IPS DF 19.7 (cell line): ENCODE measurements around the gene TNFSF15.

Experiments
- DNase-seq: peaks from one replicate; pipeline ENCODE4 v3.0.0-alpha.2; 2013; ENCODE audit warnings: low read depth, low spot score

TNFSF15 gene

DNA sequence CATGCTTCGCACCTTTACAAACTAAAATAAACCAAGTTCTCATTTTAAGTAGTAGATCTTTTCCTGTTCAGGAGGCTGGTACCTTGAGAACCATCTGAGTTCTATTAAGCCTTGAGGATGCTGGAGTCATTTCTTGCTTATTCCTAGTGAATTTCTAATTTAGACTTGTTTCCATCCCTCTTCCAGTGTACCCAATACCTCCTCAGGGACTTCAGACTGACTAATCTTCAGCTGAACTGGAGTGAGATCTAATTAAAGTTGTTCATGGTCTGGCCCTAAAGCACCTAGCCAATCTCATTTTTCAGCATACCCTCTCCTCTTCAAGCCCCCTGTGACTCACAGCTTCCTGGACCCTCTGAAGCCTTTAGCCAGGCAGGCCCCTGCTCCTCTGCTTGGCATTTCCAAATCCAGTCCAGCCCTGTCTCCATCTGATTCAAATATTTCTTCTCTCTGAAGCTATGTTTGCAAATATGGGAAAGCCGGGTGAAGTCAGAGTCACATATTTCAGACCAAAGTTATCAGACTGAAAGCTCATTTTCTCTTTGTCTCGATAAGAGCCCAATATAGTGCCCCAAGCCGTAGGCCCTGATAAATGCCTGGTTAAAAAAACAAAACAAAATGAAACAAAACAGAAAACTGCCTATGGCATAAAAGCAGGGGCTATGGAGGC is 19.4 kb upstream of the TNFSF15 start:
- no peak for DNase-seq

DNA sequence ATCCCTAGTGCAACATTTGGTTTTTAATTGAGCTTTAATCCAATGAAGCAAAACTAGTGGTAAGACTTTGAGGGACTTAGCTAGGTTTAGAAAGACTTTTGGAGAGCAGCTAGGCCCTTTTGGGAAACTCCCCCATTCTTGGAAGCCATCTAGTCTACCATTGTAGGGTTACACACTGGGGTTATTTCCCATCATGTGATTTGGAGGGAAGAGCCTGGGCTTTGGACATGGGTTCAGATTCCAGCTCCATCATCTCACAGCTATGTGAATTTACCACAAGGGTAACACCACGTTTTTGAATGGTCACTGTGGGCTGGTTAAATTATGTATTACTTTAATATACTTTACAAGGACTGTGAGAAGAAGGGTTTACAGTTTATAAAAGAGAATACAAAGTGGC is 18.3 kb upstream of the TNFSF15 start:
- DNase-seq: no peak

GRCh38 chr9:114823441-114823840 is 17.6 kb upstream of the TNFSF15 start:
- no peak for DNase-seq

- DNase-seq: no peak
Observed at GRCh38 chr9:114822708-114823107, 16.9 kb upstream of the TNFSF15 start.

DNA sequence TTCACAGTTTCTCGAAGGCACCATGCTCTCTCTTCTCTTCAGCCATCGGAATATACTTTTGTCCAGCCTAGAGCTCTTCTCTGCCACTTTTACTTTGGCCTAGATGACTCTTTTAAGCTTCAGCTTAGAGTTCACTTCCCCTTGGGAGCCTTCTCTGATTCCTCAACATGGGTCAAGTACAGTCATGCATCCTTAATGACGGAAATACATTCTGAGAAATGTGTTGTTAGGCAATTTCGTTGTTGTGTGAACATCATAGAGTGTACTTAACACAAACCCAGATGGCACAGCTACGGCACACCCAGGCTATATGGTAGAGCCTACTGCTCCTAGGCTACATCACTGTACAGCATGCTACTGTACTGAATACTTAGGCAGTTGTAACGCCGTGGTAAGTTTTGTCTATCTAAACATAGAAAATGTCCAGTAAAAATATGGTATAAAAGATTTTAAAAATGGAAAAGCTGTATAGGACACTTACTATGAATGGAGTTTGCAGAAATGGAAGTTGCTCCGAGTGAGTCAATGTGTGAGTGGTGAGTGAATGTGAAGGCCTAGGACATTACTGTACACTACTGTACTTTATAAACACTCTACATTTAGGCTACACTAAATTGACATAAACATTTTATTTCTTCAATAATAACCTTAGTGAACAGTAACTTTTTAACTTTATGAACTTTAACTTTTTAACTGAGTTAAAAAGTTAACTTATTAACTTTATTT is 15.1 kb upstream of the TNFSF15 start:
- DNase-seq: no peak

GRCh38 chr9:114818178-114818577 is 12.3 kb upstream of the TNFSF15 start:
- DNase-seq: no peak

GRCh38 chr9:114813717-114814418 is 8.0 kb upstream of the TNFSF15 start:
- no peak for DNase-seq

DNA sequence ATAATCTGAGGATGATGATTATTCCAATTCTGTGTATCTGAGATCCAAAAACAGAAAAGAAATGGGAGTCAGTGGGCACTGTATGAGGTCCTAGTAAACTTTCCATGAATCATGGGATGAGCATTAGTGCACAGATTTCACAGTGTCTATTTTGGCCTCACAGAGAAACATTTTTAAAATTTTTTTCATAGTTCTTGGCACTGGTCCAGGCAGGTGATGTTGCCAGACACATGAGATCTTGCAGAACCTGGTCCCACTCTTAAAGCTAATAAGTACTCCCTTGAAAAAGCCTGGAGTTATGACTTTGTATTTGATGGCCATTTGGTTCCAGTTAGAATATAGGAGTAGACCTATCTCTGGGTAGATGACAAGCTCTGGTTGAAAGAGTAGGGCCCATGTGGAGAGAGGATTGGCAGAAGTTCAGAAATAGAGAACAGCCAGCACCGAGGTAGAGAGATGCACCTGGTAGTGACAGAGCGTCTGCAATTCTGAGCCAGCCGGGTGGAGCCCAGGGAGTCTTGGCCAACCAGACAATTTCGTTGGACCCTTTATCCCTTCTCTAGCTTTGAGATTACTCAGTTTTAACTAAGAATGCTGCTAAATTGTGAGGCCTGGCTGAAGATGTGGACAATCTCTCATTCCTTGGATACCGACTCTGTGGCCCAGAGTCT is 6.3 kb upstream of the TNFSF15 start:
- DNase-seq: no peak

DNA sequence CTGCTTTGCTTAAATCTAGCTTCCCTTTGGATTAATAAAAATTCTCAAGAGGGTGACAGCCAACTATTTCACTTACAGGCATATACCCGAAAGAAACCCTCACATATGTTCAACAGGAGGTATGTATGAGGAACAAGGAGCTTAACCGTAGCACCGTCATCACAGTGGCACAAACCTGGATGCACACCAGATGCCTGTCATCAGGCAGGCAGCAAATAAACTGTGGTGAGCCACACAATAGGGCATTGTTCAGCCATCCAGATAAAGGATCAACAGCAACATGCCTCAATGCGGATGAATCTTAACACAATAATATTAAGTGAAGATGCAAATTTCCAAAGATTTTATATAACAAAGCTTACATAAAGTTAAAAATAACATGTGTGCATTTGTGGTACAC is 5.5 kb upstream of the TNFSF15 start:
- no peak for DNase-seq

DNA sequence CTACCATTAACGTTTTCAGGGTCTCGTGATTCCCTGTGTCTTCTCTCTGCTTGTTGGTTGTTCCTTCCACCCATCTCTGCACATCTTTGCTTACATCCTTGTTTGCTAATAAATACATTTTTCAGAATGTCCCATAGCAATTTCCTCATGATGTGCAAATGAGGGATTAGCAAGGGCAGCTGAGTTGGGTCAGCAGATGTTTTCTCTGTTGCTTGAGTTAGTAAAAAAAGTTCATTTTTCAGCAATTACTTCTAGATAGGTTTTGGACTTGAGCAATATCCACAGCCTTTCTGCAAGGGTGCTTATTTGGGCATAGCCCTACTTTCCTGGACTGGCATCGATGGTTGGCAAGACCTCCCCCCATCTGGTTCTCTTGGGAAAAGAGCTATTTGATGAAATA is 4.8 kb upstream of the TNFSF15 start:
- DNase-seq: no peak

DNA sequence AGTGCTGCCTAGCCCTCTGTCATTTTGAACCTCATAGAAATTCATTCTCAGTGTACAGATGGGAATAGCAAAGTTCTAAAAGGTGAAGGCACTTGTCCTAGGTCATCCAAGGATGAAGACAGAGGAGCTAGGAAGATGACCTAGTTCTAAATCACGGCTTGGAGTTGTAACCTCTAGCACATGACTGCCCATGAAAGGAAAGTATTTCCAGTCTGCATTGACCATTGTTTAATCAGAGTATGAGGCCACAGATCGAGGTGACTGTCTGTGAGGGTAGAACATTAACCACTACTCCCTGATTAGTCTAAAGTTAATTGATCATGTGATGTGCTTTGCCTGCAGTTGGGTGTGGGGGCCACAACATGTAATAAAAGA is 674 bp upstream of the TNFSF15 start:
- DNase-seq: no peak

DNA sequence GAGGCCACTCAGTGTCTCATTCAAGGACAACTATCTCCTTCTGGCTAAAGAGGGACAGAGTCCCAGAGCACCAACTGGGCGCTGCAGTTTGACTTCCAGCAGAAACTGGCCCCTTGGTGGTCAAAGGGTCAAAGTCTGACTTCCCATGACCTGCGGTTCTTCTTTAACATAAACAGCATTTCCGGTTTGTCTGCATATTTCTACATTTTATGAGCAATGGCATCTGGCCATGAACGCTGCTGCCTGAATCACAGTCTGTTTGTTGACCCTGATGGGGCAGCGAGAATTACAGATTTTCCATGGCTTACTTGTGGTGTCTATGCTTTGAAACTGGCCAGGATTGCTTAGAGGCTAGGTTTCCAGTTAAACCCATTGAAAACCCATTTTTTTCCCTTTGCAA is 1.3 kb downstream of the TNFSF15 start:
- DNase-seq: no peak

GRCh38 chr9:114803479-114804265 is 2.2 kb downstream of the TNFSF15 start:
- no peak for DNase-seq

DNA sequence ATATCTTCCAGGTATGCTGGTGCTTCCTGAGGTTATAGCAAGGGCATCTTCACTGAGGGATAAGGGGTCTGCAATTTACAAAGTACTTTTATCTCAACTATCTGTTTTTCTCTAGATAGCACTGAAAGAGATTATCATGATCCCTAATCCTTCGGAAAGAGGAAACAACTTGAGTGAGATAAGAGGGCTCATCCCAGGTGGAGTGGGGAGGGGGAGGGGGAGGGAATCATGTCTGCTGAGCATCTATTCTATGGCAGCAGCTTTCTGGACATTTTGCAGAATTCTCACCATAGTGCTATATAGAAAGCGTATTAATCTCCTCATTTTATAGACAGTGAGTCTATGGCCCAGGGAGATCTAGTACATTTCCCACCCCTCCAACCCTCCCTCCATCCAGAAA is 5.9 kb downstream of the TNFSF15 start:
- no peak for DNase-seq

GRCh38 chr9:114799441-114799840 is 6.4 kb downstream of the TNFSF15 start:
- DNase-seq: no peak

GRCh38 chr9:114798780-114799427 is 6.9 kb downstream of the TNFSF15 start:
- no peak for DNase-seq

DNA sequence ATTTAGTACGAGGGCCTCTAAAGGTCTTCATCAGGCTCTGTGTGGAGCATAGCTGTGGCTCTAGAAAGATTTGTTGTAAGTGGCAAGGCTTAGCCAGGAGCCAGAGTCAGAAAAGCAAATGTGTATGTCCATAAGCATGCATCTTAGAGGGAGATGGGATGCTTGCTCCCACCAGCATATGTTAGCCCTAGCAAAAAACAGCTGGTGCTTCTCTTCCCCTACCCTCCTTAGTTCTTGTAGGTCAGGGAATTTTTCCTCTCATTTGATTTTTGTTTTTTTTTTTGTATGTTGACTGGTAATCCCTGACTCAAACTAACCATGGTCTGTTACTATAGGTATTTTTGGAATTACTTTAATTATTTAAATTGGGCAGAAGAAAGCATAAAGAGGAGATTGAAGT is 7.7 kb downstream of the TNFSF15 start:
- DNase-seq: no peak

DNA sequence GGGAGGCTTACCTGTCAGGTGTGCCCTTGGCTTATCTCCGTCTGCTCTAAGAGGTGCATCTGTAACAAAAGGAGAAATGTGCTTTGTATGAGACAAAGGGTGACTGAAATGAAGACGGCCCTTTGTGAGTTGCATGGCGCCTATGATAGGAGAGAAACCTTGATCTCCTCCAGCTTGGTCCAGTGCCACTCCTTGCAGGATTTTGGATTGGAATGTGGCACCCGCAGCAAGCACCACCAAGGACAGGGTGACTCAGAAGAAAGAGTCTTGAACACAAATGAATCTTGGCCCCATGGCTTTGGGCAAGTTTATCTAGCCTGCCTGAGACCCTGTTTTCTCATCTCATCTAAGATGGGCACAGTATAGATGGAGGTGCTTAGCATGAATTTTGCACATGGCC is 13.4 kb downstream of the TNFSF15 start:
- DNase-seq: no peak

DNA sequence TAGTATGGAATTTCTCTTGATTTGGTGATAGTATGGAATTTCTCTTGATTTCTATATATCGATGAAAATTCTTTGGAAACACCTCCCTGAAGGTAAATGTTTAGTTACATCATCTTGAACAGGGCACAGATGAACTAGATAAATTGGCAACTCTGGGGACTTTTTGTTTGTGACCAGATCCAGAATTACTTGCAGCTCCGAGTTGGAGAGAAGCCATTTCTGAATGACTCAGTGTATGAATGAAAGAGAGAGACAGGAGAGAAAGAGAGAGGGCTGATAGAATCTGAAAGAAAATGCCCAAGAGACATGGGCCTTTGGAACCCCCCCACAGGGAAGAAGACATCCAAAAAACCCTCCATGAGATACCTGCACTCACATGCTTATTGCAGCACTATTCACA is 14.1 kb downstream of the TNFSF15 start:
- no peak for DNase-seq

GRCh38 chr9:114791312-114791711 is 14.5 kb downstream of the TNFSF15 start:
- DNase-seq: no peak

- DNase-seq: no peak
Observed at GRCh38 chr9:114790521-114790920, 15.3 kb downstream of the TNFSF15 start.
